ENCODE measurements around the gene ZNF26.
"Not testable (repeated sequence)": the region's sequence is repeated elsewhere in the genome, so short reads cannot be mapped to it uniquely, and the experiment has no call there.

ZNF26 gene

DNA sequence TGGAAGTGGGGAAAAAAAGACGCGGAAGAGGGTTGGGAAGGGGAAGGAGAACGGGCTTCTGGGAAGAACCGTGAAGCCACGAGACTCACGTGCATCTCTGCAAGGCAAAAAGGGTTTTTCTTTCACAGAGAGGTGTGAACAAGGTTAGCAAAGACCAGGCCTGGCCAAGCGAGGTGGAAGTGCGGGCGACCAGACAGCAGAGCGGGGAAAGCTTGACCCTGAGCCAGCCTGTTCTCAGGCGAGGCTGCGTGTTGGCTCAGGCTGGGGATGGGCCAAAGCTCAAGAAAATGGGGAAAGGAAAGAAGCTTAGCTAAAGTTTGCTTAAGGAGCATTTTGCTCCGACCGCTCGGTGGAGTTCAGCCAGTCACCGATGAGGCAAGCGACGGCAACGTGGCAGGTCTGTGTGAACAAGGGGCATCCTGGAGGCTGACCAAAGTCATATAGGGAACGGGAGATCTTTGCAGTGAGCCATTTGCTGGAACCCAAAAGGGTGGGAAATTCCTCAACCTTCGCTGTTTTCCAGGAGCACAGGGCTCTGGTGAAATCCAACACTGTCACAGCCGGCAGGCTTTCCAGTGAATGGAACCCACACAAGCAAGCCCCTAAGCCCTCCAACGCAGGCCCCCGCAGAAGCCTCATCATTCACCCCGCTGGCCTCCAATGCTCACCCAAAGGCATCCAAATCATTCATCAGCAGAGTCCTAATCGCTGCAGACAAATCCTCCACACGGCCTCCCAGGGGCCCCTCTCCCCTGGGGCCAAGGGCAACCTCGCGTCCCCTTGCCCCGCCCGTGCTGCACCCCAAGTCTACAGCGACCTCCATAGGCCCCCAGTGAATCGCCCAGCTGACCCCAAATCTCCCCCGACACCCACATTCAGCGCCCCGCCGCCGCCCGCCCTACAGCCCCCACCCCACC lies 30.8 kb upstream of the ZNF26 start:
- DNase-seq (ENCODE audit: low spot score), result peak; percentile 43

GRCh38 chr12:132956011-132956788 lies 30.0 kb upstream of the ZNF26 start, which contains the start of gene ZNF605:
Gene ZNF605, minus strand, starts transcription at chr12:132956306. Its CDS starts 10,671 bp downstream, at chr12:132945635.
- DNase-seq (ENCODE audit: low spot score), result peak; percentile 74

DNA sequence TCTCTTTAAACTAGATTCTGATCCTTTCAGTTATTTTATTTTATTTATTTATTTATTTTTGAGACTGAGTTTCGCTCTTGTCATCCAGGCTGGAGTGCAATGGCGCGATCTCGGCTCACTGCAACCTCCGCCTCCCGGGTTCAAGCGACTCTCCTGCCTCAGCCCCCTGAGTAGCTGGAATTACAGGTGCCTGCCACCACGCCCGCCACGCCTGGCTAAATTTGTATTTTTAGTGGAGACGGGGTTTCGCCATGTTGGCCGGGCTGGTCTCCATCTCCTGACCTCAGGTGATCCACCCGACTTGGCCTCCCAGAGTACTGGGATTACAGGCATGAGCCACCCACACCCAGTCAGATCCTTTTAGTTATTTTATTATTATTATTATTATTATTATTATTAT lies 24.4 kb upstream of the ZNF26 start:
- not testable (repeated sequence) for DNase-seq (ENCODE audit: low spot score)

DNA sequence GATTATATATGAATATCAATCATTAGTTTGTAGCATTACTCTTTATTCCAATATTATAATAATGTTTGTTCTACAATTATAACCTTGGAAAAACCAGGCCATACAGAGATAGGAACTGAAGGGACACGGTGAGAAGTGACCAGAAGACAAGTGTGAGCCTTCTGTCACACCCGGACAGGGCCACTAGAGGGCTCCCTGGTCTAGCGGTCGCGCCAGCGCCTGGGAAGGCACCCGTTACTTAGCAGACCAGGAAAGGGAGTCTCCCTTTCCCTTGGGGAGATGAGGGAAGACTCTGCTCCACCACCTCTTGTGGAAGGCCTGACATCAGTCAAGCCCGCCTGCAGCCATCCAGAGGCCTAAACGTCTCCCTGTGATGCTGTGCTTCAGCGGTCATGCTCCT lies 22.2 kb upstream of the ZNF26 start:
- not testable (repeated sequence) for DNase-seq (ENCODE audit: low spot score)

DNA sequence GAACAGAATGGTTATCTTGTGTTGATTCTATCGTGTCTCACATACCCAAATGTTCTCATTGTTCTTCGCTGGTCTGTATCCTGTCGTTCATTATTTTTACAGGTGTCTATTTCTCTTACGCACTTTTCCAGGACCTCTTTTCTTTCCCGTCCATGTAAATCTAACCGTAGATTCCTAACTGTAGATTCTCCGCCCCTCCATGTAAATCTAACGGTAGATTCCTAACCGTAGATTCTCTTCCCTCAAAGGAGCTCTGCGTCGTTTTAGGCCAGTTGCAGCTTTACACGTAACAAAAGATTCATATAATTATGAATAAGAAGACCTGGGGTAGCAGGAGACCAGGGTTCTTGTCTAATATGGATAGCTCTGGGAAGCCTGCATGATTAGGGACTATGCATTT lies 20.4 kb upstream of the ZNF26 start:
- DNase-seq (ENCODE audit: low spot score), result no peak

GRCh38 chr12:132966676-132967415 lies 19.3 kb upstream of the ZNF26 start:
- DNase-seq (ENCODE audit: low spot score), result no peak

- no peak for DNase-seq (ENCODE audit: low spot score)
Observed at GRCh38 chr12:132967736-132968135, 18.4 kb upstream of the ZNF26 start.

GRCh38 chr12:132972374-132972773 lies 13.8 kb upstream of the ZNF26 start:
- no peak for DNase-seq (ENCODE audit: low spot score)

- DNase-seq (ENCODE audit: low spot score), result not testable (repeated sequence)
Observed at GRCh38 chr12:132976870-132977269, 9.3 kb upstream of the ZNF26 start.

DNA sequence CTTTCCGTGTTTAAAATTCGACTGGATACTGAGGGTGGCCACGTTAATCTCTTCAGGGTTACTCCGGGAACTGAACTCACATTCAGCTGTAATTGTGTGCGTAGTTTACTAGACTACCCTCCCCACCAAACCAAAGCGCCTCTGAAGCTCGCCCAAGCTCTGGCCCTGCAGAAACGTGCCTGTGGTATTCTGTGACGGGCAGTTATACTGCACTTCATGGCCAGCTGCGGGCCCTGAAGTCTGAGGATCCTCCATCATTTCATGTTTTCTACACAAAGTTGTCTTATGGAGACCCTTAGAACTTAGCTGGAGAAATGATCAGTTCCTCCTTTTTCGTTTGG lies 688 bp downstream of the ZNF26 start:
- peak; percentile 6 for DNase-seq (ENCODE audit: low spot score)

GRCh38 chr12:132998741-132999140 lies 12.6 kb downstream of the ZNF26 start:
- DNase-seq (ENCODE audit: low spot score), result no peak

DNA sequence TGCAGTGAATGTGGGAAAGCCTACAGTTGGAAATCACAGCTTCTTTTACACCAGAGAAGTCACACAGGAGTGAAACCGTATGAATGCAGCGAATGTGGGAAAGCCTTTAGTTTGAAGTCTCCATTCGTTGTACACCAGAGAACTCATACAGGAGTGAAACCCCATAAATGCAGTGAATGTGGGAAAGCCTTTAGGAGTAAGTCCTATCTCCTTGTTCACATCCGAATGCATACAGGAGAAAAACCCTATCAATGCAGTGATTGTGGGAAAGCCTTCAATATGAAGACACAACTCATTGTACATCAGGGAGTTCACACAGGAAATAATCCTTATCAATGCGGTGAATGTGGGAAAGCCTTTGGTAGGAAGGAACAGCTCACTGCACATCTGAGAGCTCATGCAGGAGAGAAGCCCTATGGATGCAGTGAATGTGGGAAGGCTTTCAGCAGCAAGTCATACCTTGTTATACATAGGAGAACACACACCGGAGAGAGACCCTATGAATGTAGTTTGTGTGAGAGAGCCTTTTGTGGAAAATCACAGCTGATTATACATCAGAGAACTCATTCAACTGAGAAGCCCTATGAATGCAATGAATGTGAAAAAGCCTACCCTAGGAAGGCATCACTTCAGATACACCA lies 24.6 kb downstream of the ZNF26 start:
- DNase-seq (ENCODE audit: low spot score), result no peak

GRCh38 chr12:133023566-133023965 lies 37.4 kb downstream of the ZNF26 start:
- DNase-seq (ENCODE audit: low spot score), result no peak

DNA sequence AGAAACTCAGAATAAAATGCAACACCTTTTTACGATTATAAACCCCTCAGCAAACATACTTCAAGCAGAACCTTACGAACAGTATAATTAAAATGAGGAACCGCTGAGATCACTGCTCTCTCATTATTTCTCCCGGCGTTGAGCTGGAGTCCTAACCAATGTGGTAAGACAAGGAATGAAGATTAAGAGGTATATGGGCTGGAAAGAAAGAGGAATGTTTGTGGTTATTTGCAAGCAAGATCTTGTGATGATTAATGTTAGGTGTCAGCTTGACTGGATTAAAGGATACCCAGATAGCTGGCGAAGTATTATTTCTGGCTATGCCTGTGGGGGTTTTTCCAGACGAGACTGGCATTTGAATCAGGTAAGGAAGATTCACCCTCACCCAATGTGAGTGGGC lies 40.8 kb downstream of the ZNF26 start:
- DNase-seq (ENCODE audit: low spot score), result no peak

DNA sequence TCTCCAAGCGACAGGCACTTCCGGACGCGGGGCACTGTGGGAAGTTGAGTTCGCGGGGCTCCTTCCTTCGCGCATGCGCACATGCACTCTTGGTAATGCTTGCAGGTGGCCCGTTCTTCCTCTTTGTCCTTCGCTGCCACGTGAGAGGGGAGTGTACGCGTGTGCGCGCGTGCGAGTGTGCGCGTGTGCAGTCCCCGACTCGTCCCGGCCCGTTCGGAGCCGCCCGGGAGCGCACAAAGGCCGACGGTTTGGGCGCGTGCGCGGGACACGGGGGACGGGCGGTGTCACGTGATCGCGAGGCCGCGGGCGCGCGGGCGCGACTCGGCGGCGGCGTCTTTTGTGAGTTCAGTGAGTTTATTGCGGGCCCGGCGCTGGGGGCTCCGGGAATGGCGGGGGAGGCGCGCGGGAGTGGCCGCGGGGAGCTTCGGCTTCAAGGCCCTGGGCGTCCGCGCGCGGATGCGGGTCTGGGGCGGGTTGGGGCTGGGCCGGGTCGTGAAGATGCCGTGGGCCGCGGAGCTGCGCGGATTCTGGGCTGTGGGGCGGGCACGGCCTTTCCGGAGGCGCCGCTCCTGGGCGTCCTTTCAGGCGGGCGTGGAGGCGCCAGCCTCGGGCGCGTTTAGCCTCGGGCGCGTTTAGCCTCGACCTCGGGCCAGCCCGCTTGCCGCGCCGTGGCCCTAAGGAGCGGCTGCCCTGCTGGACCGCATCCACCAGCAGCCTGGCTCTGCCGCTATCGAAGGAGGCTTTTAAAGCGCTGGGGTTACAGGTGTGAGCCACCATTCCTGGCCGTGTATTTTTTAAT lies 51.2 kb downstream of the ZNF26 start, which contains the start of gene ZNF84:
TSS of gene ZNF84 (plus strand) at position 303 of the 799 bp plus-strand sequence. CDS start 3,959 bp downstream, outside the sequence.
- peak; percentile 95 for DNase-seq (ENCODE audit: low spot score)

DNA sequence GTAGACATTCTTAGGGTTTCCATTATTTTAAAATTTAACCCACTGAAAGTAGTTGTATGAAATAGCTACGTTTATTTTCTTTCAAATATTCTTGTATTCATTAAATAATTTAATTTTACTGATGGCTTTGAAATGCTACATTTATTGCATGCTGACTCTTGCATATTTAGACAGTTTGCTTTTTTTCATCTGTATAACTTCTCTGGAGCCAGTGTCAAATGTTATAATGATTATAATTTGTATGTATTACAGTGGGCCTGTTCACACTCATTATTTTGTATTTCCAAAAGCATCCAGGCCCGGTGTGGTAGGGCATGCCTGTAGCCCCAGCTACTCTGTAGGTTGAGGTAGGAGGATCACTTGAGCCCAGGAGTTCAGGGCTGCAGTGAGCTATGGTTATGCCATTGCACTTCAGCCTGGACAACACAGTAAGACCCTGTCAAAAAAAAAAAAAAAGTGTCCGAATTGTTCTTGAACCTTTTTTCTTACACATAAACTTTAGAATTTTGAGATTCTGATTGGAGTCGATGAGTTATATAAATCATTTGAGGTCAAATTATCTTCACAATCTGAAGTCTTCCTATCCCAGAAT lies 52.0 kb downstream of the ZNF26 start:
- DNase-seq (ENCODE audit: low spot score), result no peak

DNA sequence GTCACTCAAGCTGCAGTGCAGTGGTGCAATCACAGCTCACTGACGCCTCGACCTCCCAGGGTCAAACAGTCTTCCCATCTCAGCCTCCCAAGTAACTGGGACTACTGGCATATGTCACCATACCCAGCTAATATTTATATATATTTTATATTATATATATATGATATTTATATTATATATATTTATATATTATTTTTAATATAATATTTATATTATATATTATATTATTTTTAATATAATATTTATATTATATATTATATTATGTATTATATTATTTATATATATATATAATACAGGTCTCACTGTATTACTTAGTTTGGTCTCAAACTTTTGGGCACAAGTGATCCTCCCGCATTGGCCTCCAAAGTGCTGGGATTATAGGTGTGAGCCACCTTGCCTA lies 60.5 kb downstream of the ZNF26 start:
- no peak for DNase-seq (ENCODE audit: low spot score)

GRCh38 chr12:133057446-133057845 lies 71.3 kb downstream of the ZNF26 start:
- DNase-seq (ENCODE audit: low spot score), result no peak

GRCh38 chr12:133058203-133059113 lies 72.3 kb downstream of the ZNF26 start:
- DNase-seq (ENCODE audit: low spot score), result no peak

Data from kidney capillary endothelial cell (primary cell).